DOHH2 (cell line): Measurements from ENCODE around the gene TMCC1.

ENCODE experiments used
- EZH2phosphoT487 ChIP-seq: fragments of 200-600 bp; sonication (generic); IDR thresholded peaks from 2 replicates; pipeline ENCODE4 v1.6.1; 2017; ENCODE audit warnings: borderline replicate concordance, mild to moderate bottlenecking, antibody characterized with exemption, low read length, moderate library complexity, mixed read lengths
- TF ChIP-seq, protein P1 (sequence below): fragments of 200-600 bp; sonication (generic); IDR thresholded peaks from one replicate; pipeline ENCODE4 v1.5.1; 2014; ENCODE audit warnings: antibody characterized with exemption, mild to moderate bottlenecking, low read depth, low read length; ENCODE audit not compliant: poor library complexity, severe bottlenecking

DNA sequence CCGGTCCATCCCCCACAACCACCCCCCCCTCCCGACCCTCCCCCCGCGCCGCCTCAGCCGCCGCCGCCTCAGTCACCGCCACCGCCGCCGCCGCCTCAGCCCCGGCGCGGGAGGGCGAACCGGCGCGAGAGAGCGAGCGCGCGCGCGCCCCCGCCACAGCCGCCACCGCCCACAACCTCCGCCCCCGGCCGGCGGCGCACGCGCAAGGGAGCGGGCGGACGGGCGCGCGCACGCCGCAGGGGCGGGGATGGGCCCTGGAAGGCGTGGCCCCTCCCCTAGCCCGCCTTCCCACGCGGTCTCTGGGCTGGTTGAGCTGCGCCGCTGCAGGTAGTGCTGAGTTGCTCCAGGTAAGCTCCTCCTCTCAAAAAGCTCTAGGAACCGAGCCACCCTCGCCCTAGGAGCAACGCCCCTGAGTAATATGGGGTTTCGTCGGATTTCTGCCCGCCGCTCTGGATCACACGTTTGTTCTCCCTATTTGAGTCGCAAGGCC is at the start of gene TMCC1:
- TF ChIP-seq, protein P1, sequence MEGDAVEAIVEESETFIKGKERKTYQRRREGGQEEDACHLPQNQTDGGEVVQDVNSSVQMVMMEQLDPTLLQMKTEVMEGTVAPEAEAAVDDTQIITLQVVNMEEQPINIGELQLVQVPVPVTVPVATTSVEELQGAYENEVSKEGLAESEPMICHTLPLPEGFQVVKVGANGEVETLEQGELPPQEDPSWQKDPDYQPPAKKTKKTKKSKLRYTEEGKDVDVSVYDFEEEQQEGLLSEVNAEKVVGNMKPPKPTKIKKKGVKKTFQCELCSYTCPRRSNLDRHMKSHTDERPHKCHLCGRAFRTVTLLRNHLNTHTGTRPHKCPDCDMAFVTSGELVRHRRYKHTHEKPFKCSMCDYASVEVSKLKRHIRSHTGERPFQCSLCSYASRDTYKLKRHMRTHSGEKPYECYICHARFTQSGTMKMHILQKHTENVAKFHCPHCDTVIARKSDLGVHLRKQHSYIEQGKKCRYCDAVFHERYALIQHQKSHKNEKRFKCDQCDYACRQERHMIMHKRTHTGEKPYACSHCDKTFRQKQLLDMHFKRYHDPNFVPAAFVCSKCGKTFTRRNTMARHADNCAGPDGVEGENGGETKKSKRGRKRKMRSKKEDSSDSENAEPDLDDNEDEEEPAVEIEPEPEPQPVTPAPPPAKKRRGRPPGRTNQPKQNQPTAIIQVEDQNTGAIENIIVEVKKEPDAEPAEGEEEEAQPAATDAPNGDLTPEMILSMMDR: no peak
- TF ChIP-seq EZH2phosphoT487: no peak
